A549 (cell line): ENCODE results near the gene DGLUCY. TPM values are rescaled to one million over a fixed set of nuclear protein-coding genes. Genes with fewer than 3 reads are reported as not detected.
"Not testable (repeated sequence)": the region's sequence is repeated elsewhere in the genome, so short reads cannot be mapped to it uniquely, and the experiment has no call there.

Experiments used
- ATAC-seq, 2 experiments: fragments of 200-7000 bp in 1 of 2; fragments of >200 bp in 1 of 2; cut with Nextera tagmentation in 1 of 2; cut with Tn5 transposase in 1 of 2; 3 replicates each; pipeline versions ENCODE4 v1.8.0 to v1.9.1; 2018 to 2020; ENCODE audit warnings: mild to moderate bottlenecking in 1 of 2, moderate library complexity in 1 of 2
- CTCF ChIA-PET: fragments of 300-600 bp; sonication (Branson Sonifier 250); formaldehyde crosslinking; extraction: SDS; loops from one replicate; lab custom pipeline; 2021; ENCODE audit warnings: antibody characterized with exemption, inconsistent platforms; lab: Yijun Ruan, JAX
- POLR2A ChIA-PET: fragments of 350-600 bp; formaldehyde crosslinking; extraction: SDS; loops from one replicate; lab custom pipeline; 2021; ENCODE audit warnings: antibody characterized with exemption, inconsistent platforms; lab: Yijun Ruan, JAX
- DNase-seq, 2 experiments: peaks; one replicate each; pipeline versions ENCODE4 v3.0.0 to v3.0.0-alpha.2; 2011 to 2016; ENCODE audit warnings: low read depth in 1 of 2, low spot score in 1 of 2
- FAIRE-seq: peaks from 2 replicates; lab custom pipeline; 2011; peaks lifted over from hg19 to GRCh38; lab: Jason Lieb, UNC
- H3K27ac ChIP-seq, 2 experiments: fragments of >200 bp; sonication (Bioruptor Twin); formaldehyde crosslinking; 3 replicates each; pipeline ENCODE4 v1.5.1; 2016 to 2017
- H3K4me1 ChIP-seq: fragments of >200 bp; sonication (Bioruptor Twin); formaldehyde crosslinking; 3 replicates; pipeline ENCODE4 v1.6.1; 2016
- H3K4me2 ChIP-seq: fragments of >200 bp; sonication (Bioruptor Twin); formaldehyde crosslinking; 3 replicates; pipeline ENCODE4 v1.6.1; 2016
- H3K4me3 ChIP-seq: fragments of >200 bp; sonication (Bioruptor Twin); formaldehyde crosslinking; 3 replicates; pipeline ENCODE4 v1.5.1; 2016
- H3K9me3 ChIP-seq: fragments of >200 bp; sonication (Bioruptor Twin); formaldehyde crosslinking; 3 replicates; pipeline ENCODE4 v1.6.1; 2016
- CBX2 ChIP-seq: fragments of 200-600 bp; sonication (generic); IDR thresholded peaks from 2 replicates; pipeline ENCODE4 v1.6.1; 2016; ENCODE audit warnings: low read depth, mild to moderate bottlenecking, borderline replicate concordance
- CBX8 ChIP-seq: fragments of 200-600 bp; sonication (generic); IDR thresholded peaks from 2 replicates; pipeline ENCODE4 v1.6.1; 2016
- CEBPB ChIP-seq, 2 experiments: fragments of >200 bp in 1 of 2; sonication (Bioruptor Twin) in 1 of 2; formaldehyde crosslinking in 1 of 2; IDR thresholded peaks; 2 replicates each; pipeline ENCODE4 v1.6.1; 2012 to 2016
- CHD2 ChIP-seq: fragments of 150-350 bp; IDR thresholded peaks from 2 replicates; pipeline ENCODE4 v1.6.1; 2014; ENCODE audit warnings: low read length; ENCODE audit not compliant: partially characterized antibody
- CHD4 ChIP-seq: fragments of 200-600 bp; sonication (generic); IDR thresholded peaks from 2 replicates; pipeline ENCODE4 v1.6.1; 2016; ENCODE audit warnings: antibody characterized with exemption, mild to moderate bottlenecking, borderline replicate concordance
- EP300 ChIP-seq, 2 experiments: fragments of >200 bp; sonication (Bioruptor Twin); formaldehyde crosslinking; IDR thresholded peaks; 2 replicates in 1 of 2; 3 replicates in 1 of 2; pipeline ENCODE4 v1.6.1; 2016 to 2017
- FOXS1 ChIP-seq: fragments of 250-450 bp; sonication (Bioruptor Pico); IDR thresholded peaks from 2 replicates; pipeline ENCODE4 v1.5.0; 2020; ENCODE audit warnings: mild to moderate bottlenecking, moderate library complexity
- HEYL ChIP-seq: fragments of 250-450 bp; sonication (Bioruptor Pico); IDR thresholded peaks from 2 replicates; pipeline ENCODE4 v1.8.0; 2021; ENCODE audit warnings: mild to moderate bottlenecking, moderate library complexity
- HOXB5 ChIP-seq: fragments of 250-450 bp; sonication (Bioruptor Pico); IDR thresholded peaks from 2 replicates; pipeline ENCODE4 v1.5.0; 2020; ENCODE audit warnings: mild to moderate bottlenecking, moderate library complexity
- KDM1A ChIP-seq: fragments of 200-600 bp; sonication (generic); IDR thresholded peaks from 2 replicates; pipeline ENCODE4 v1.6.1; 2016; ENCODE audit warnings: low read depth, mild to moderate bottlenecking
- KDM5A ChIP-seq: fragments of 200-600 bp; sonication (generic); IDR thresholded peaks from 2 replicates; pipeline ENCODE4 v1.6.1; 2016; ENCODE audit warnings: antibody characterized with exemption, mild to moderate bottlenecking
- PHF8 ChIP-seq: fragments of 200-600 bp; sonication (generic); IDR thresholded peaks from 2 replicates; pipeline ENCODE4 v1.6.1; 2016; ENCODE audit warnings: low read depth, mild to moderate bottlenecking, antibody characterized with exemption, moderate library complexity, borderline replicate concordance
- RNF2 ChIP-seq: fragments of 200-600 bp; sonication (generic); IDR thresholded peaks from 2 replicates; pipeline ENCODE4 v1.6.1; 2016; ENCODE audit warnings: low read depth, mild to moderate bottlenecking, antibody characterized with exemption, moderate library complexity, borderline replicate concordance
- SMC3 ChIP-seq: fragments of >200 bp; sonication (Bioruptor Twin); formaldehyde crosslinking; IDR thresholded peaks from 3 replicates; pipeline ENCODE4 v1.6.1; 2018; ENCODE audit warnings: inconsistent platforms
- ZFP36 ChIP-seq: fragments of 450-650 bp; IDR thresholded peaks from 2 replicates; pipeline ENCODE4 v1.6.1; 2014; ENCODE audit warnings: borderline replicate concordance; ENCODE audit not compliant: partially characterized antibody
- ZNF302 ChIP-seq: fragments of 250-450 bp; sonication (Bioruptor Pico); IDR thresholded peaks from 2 replicates; pipeline ENCODE4 v1.9.0; 2021; ENCODE audit warnings: inconsistent platforms, mild to moderate bottlenecking, moderate library complexity
- ZSCAN20 ChIP-seq: fragments of 250-450 bp; sonication (Bioruptor Pico); IDR thresholded peaks from 2 replicates; pipeline ENCODE4 v1.8.0; 2022; ENCODE audit warnings: mild to moderate bottlenecking, moderate library complexity
- WGBS: methylation state at CpG from one replicate; pipeline ENCODE4 v1.1.6; 2017; ENCODE audit errors: missing lambda C conversion rate; 5-methylcytosine and 5-hydroxymethylcytosine counted together
- polyA plus RNA-seq, 4 experiments: library from polyadenylated mRNA; depleted of rRNA in 3 of 4; stranded (reverse); fragments of >200 nt; fragmentation: RNase III in 1 of 4; extraction: RNeasy Plus Mini Kit Qiagen cat#74134 plus additional on column Dnase treatment in 1 of 4; gene quantifications; 2 replicates in 3 of 4; 3 replicates in 1 of 4; pipeline ENCODE4 v1.2.3, GENCODE V29; 2011 to 2017
- TF ChIP-seq, protein P1 (sequence below): IDR thresholded peaks from 2 replicates; pipeline ENCODE4 v1.6.1; 2012

The DGLUCY gene
- polyA plus RNA-seq, 2 of the 4 experiments (the other 2 are of a cell fraction): 14.4 to 17.5 TPM

- no peak for TF ChIP-seq HEYL (CRISPR knock-in tag)
- no peak for TF ChIP-seq HOXB5 (CRISPR knock-in tag)
- TF ChIP-seq ZFP36: no peak
- TF ChIP-seq FOXS1 (CRISPR knock-in tag): no peak
- TF ChIP-seq PHF8: no peak
- TF ChIP-seq CBX2: no peak
- TF ChIP-seq, all 56 proteins: peak for 0
Measured at GRCh38 chr14:91265404-91265803, 151.5 kb downstream of the DGLUCY start (continued).

- H3K27ac ChIP-seq, H3K4me1 ChIP-seq, POLR2A ChIA-PET, H3K4me3 ChIP-seq, H3K9me3 ChIP-seq, H3K4me2 ChIP-seq, FAIRE-seq, DNase-seq, ATAC-seq: not testable (repeated sequence)
- CTCF ChIA-PET: interaction anchor here (2.1 kb wide), 1 partner anchor 20 kb away, joined by 12 read pairs; no protein-coding TSS in a partner anchor
- 87% methylated on average over 15 of the region's 15 CpGs for WGBS
Measured at GRCh38 chr14:91266276-91266675, 152.4 kb downstream of the DGLUCY start.

DNA sequence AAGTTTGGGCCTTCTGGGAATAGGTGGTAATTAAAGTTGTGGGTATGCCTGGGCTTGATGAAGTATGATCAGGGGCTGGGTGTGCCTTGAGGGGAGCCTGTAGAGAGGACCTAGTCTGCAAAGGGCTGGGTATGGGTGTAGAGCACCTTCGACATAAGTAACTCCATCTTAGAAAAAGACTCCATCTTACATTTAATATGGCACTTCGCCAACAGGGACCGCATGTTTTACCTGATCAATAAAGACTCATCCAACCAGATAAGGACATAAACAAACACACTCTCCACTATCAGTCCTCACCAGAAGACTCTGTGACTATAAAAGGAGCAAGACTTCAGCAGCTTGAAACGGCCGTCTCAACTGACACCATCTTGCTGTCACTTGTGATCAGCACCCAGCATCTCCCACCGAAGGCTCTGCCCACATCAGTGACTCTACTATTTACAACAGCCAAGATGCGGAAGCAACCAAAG is 154.1 kb downstream of the DGLUCY start:
- CTCF ChIA-PET: interaction anchor here (0.6 to 2.1 kb wide), 3 partner anchors 10 to 18 kb away, joined by 3 to 12 read pairs (median 4); no protein-coding TSS in a partner anchor
- Histone ChIP-seq H3K4me3 (no peak overlapping the region), H3K9me3 (no peaks in the 10 kb centered on the region), H3K4me2 (no peak overlapping the region), H3K27ac (no peak overlapping the region), H3K4me1 (no peaks in the 10 kb centered on the region)
- no peak for DNase-seq
- no peak for ATAC-seq
- TF ChIP-seq EP300 (IDR thresholded peaks at IDR 0.05): no peak
- TF ChIP-seq RNF2: no peak
- TF ChIP-seq CHD2: no peak
- no peak for TF ChIP-seq CBX8
- TF ChIP-seq, protein P1, sequence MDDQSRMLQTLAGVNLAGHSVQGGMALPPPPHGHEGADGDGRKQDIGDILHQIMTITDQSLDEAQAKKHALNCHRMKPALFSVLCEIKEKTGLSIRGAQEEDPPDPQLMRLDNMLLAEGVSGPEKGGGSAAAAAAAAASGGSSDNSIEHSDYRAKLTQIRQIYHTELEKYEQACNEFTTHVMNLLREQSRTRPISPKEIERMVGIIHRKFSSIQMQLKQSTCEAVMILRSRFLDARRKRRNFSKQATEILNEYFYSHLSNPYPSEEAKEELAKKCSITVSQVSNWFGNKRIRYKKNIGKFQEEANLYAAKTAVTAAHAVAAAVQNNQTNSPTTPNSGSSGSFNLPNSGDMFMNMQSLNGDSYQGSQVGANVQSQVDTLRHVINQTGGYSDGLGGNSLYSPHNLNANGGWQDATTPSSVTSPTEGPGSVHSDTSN: no peak
- POLR2A ChIA-PET: no interaction called here
- FAIRE-seq: no peak
- WGBS: 92% methylated on average over 7 of the region's 7 CpGs

DNA sequence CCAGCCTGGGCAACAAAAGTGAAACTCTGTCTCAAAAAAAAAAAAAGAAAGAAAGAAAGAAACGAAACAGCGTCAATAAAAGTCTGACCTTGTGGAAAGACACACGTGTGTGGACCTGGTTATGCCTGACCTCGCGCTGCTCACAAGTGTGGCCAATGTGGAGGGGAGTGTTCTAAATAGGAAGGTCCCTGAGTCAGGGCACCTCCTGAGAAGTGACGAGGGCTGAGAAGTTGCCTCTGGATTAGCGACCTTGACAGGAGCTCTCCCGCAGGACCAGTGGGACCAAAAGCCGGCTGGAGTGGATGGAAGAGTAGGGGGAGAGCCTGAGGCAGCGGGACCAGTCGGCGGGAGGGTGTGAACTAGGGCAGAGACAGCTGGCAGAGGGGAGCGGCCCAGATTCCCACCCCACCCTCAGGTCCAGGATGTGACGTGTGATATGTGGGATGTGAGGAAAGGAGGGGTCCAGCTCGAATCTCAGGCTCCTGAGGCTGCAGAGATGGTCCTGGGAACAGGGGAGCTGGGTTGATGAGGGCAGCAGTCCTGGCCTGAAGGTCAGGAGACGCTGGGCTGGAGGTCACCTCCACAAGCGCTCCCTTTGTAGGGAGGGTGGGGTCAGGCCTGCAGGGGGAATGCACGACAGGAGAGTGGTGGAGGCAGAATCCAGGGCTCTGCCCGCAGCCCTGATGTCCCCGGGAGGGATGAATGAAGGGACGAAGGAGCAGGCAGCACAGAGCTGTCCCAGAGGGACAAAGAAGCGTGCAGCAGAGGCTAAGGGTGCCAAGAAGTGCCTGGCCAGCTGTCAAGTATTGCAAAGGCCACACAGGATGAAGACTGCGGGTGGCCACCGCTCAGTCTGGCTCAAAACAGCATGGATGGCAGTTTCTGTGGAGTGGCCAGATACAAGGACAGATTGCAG is 155.5 kb downstream of the DGLUCY start:
- peak in 1 of 2 experiments; percentile 21; a peak in 1 of 6 replicates for ATAC-seq
- ChIA-PET CTCF (interaction anchor here (0.6 to 1.5 kb wide), 4 partner anchors 11 to 92 kb away, joined by 3 to 8 read pairs (median 4); no protein-coding TSS in a partner anchor), POLR2A (no interaction called here)
- Histone ChIP-seq H3K4me3 (no peak overlapping the region), H3K4me1 (no peaks in the 10 kb centered on the region), H3K9me3 (no peaks in the 10 kb centered on the region), H3K27ac (no peak overlapping the region), H3K4me2 (no peak overlapping the region)
- DNase-seq: no peak
- no peak for FAIRE-seq
- WGBS: 83% methylated on average over 24 of the region's 24 CpGs
- TF ChIP-seq KDM5A (no peak), KDM1A (no peak), ZSCAN20 (no peak), ZNF302 (CRISPR knock-in tag) (no peak), HEYL (CRISPR knock-in tag) (no peak), CEBPB (IDR thresholded peaks at IDR 0.05) (no peak), CHD4 (no peak), SMC3 (no peak), ZFP36 (no peak)
- TF ChIP-seq, protein P1: no peak
